ENCODE results near the gene LMAN1L.

- no peak for TF ChIP-seq POLR2A (IDR thresholded peaks at IDR 0.05; ENCODE audit: low read depth)
- no peak for TF ChIP-seq CTCF (IDR thresholded peaks at IDR 0.05)
- no peak for TF ChIP-seq POLR2AphosphoS5 (IDR thresholded peaks at IDR 0.05)
- no peak for TF ChIP-seq EP300 (IDR thresholded peaks at IDR 0.05)
Measured at GRCh38 chr15:74830868-74831267, 18.2 kb downstream of the LMAN1L start.
